ENCODE results near the gene TSPAN15. TPM values are rescaled to one million over a fixed set of nuclear protein-coding genes. Genes with fewer than 3 reads are reported as not detected.
A peak's percentile ranks its signal among the peaks of the same experiment; 100 is the strongest.

TSPAN15 gene
- total and polyA plus RNA-seq, 12 donors = 5.0 to 18.2 (median 10.6) TPM

GRCh38 chr10:69491611-69492010, 40.3 kb downstream of the TSPAN15 start:
- peaks cover 0 to 21% (median 0%) of the 10 kb centered on the region in 9 donors for H3K36me3 ChIP-seq
- WGBS, 2 donors = 49 to 68% methylated on average over 4 of the region's 4 CpGs
- no peak for ATAC-seq
- H3K4me3 ChIP-seq = no peak overlapping the region
- H3K27me3 ChIP-seq = no peaks in the 10 kb centered on the region
- H3K9me3 ChIP-seq = peaks cover 0 to 19% (median 3%) of the 10 kb centered on the region in 11 donors
- DNase-seq = no peak
- intact Hi-C loops (cut with DNase I) = no loop called here
- peaks cover 0 to 17% (median 11%) of the 10 kb centered on the region in 9 donors for H3K4me1 ChIP-seq
- no peak for TF ChIP-seq CTCF (IDR thresholded peaks at IDR 0.05)
- no peak overlapping the region for H3K27ac ChIP-seq

GRCh38 chr10:69492091-69492745, 41.0 kb downstream of the TSPAN15 start:
- H3K4me3 ChIP-seq = no peak overlapping the region
- no peaks in the 10 kb centered on the region for H3K27me3 ChIP-seq
- intact Hi-C loops (cut with DNase I) = no loop called here
- H3K4me1 ChIP-seq = peaks cover 0 to 11% (median 5%) of the 10 kb centered on the region in 9 donors
- ATAC-seq (peak in 1 of 8 donors; percentile 6), DNase-seq (no peak)
- no peak for TF ChIP-seq CTCF (IDR thresholded peaks at IDR 0.05)
- peaks cover 0 to 22% (median 0%) of the 10 kb centered on the region in 9 donors for H3K36me3 ChIP-seq
- 68 to 77% methylated on average over 13 of the region's 13 CpGs for WGBS, 2 donors
- no peak overlapping the region for H3K27ac ChIP-seq
- H3K9me3 ChIP-seq = peaks cover 0 to 19% (median 3%) of the 10 kb centered on the region in 11 donors

- Histone ChIP-seq H3K27me3 (no peaks in the 10 kb centered on the region), H3K36me3 (peaks cover 0 to 22% (median 0%) of the 10 kb centered on the region in 9 donors), H3K4me1 (peaks cover 0 to 8% (median 0%) of the 10 kb centered on the region in 9 donors), H3K4me3 (no peak overlapping the region), H3K9me3 (peaks cover 0 to 18% (median 3%) of the 10 kb centered on the region in 11 donors), H3K27ac (no peak overlapping the region)
- DNase-seq = no peak
- no peak for TF ChIP-seq CTCF (IDR thresholded peaks at IDR 0.05)
- 52 to 59% methylated on average over 12 of the region's 12 CpGs for WGBS, 2 donors
- intact Hi-C loops (cut with DNase I) = no loop called here
- peak in 2 of 8 donors; percentile 27 to 28 for ATAC-seq
These were observed 41.6 kb downstream of the TSPAN15 start for GRCh38 chr10:69492746-69493462.

GRCh38 chr10:69494626-69495558, 43.6 kb downstream of the TSPAN15 start:
- Histone ChIP-seq H3K27ac (peak overlapping the region in 1 of 10 donors; percentile 14), H3K27me3 (no peaks in the 10 kb centered on the region), H3K9me3 (no peaks in the 10 kb centered on the region), H3K4me1 (peaks cover 0 to 8% (median 0%) of the 10 kb centered on the region in 9 donors), H3K36me3 (peaks cover 0 to 33% (median 0%) of the 10 kb centered on the region in 9 donors), H3K4me3 (no peak overlapping the region)
- TF ChIP-seq CTCF (IDR thresholded peaks at IDR 0.05) = no peak
- ATAC-seq (peak in 3 of 8 donors; percentile 34 to 43 (median 38)), DNase-seq (no peak)
- 76 to 83% methylated on average over 30 of the region's 30 CpGs for WGBS, 2 donors
- intact Hi-C loops (cut with DNase I) = loop anchor here in 1 of 10 donors (5.0 kb wide), 1 partner anchor 73 kb away; no protein-coding TSS in a partner anchor

Measured in heart right ventricle (tissue), 16 donors.